ENCODE measurements around the gene HMGCLL1.

DNA sequence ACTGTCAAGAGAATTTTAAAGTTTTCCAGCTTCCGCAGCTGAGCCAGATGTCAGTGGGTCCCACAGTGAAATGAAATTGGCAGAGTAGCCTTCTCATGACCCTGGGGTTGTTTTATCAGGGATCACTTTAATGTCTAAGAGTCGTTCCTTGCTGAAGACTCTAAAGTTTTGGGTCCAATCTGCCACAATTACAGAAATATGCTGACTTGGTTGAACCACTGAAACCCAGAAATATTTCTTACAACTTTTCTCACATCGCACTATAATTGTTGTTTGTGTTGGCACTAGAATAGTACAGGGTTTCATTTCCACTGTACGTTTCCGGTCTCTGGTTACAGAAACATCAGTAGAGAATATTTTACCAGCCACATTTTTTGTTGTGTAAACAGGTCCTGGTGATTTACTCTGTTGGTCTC lies 109.0 kb downstream of the HMGCLL1 start:
- TF ChIP-seq CREB5 (CRISPR knock-in tag; IDR thresholded peaks at IDR 0.05; ENCODE audit: low read depth), result no peak
- no peak for TF ChIP-seq POU6F1 (CRISPR knock-in tag; IDR thresholded peaks at IDR 0.05; ENCODE audit: borderline replicate concordance, low read depth)
- no peak for TF ChIP-seq TSHZ2 (CRISPR knock-in tag; IDR thresholded peaks at IDR 0.05)
- no peak for TF ChIP-seq OSR1 (CRISPR knock-in tag; IDR thresholded peaks at IDR 0.05)
- no peak for TF ChIP-seq BACH2 (CRISPR knock-in tag; IDR thresholded peaks at IDR 0.05; ENCODE audit: borderline replicate concordance)
- TF ChIP-seq ISL1 (CRISPR knock-in tag; IDR thresholded peaks at IDR 0.05), result no peak
- no peak for TF ChIP-seq ARNTL (CRISPR knock-in tag; IDR thresholded peaks at IDR 0.05; ENCODE audit: borderline replicate concordance, low read depth)
- TF ChIP-seq GLIS3 (CRISPR knock-in tag; IDR thresholded peaks at IDR 0.05), result no peak
- TF ChIP-seq SNAI2 (CRISPR knock-in tag; IDR thresholded peaks at IDR 0.05), result no peak
- TF ChIP-seq ZFP30 (CRISPR knock-in tag; IDR thresholded peaks at IDR 0.05), result no peak
- TF ChIP-seq, protein P1, sequence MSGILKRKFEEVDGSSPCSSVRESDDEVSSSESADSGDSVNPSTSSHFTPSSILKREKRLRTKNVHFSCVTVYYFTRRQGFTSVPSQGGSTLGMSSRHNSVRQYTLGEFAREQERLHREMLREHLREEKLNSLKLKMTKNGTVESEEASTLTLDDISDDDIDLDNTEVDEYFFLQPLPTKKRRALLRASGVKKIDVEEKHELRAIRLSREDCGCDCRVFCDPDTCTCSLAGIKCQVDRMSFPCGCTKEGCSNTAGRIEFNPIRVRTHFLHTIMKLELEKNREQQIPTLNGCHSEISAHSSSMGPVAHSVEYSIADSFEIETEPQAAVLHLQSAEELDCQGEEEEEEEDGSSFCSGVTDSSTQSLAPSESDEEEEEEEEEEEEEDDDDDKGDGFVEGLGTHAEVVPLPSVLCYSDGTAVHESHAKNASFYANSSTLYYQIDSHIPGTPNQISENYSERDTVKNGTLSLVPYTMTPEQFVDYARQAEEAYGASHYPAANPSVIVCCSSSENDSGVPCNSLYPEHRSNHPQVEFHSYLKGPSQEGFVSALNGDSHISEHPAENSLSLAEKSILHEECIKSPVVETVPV (CRISPR knock-in tag; IDR thresholded peaks at IDR 0.05), result no peak

All from SK-N-SH treated with all-trans-retinoic acid at 6 μM for 48 hours (cell line).